HCT116 (cell line): ENCODE data around the gene SLC24A2. TPM values are rescaled to one million over a fixed set of nuclear protein-coding genes. Genes with fewer than 3 reads are reported as not detected.

Experiments
- ATAC-seq: fragments of 200-7000 bp; cut with Tn5 transposase; 2 replicates; pipeline ENCODE4 v1.9.1; 2020; ENCODE audit warnings: mild to moderate bottlenecking, moderate library complexity
- BruUV-seq: library from RNA; stranded (reverse); fragments of 400-500 nt; replicated peaks from 2 replicates; lab custom pipeline; 2021; lab: Mats Ljungman, UMichigan
- CTCF ChIA-PET: fragments of 300-600 bp; sonication (Branson Sonifier 250); formaldehyde crosslinking; loops from one replicate; lab custom pipeline; 2021; ENCODE audit warnings: antibody characterized with exemption; lab: Charles Lee
- POLR2A ChIA-PET: fragments of 300-600, 350-600 bp; sonication (Branson Sonifier 250); formaldehyde crosslinking; loops from one replicate; lab custom pipeline; 2021; ENCODE audit warnings: antibody characterized with exemption; lab: Charles Lee
- RAD21 ChIA-PET, 2 experiments: fragments of 300-600 bp; sonication (Branson Sonifier 250); formaldehyde crosslinking; loops; one replicate each; lab custom pipeline; 2023; ENCODE audit warnings: low total read pairs in 2 of 2; ENCODE audit not compliant: uncharacterized antibody in 2 of 2, unreplicated experiment in 2 of 2, low non-redundant PET in 1 of 2; lab: Charles Lee
- DNase-seq: peaks from one replicate; pipeline ENCODE4 v3.0.0-alpha.2; 2010; ENCODE audit warnings: low read depth, low spot score
- H2AFZ ChIP-seq: fragments of 200-600 bp; shearing (Covaris generic), sonication (generic); 2 replicates; pipeline ENCODE4 v1.6.1; 2017; ENCODE audit warnings: low read depth, mixed run types, mixed read lengths, antibody characterized with exemption, low read length; ENCODE audit not compliant: poor library complexity, severe bottlenecking
- H3K27ac ChIP-seq: 2 replicates; pipeline ENCODE4 v1.5.1; 2012; ENCODE audit warnings: low read depth, low read length
- H3K27me3 ChIP-seq: fragments of 200-600 bp; sonication (generic); 2 replicates; pipeline ENCODE4 v1.6.1; 2016; ENCODE audit warnings: mixed run types, low read length, mixed read lengths; ENCODE audit not compliant: insufficient read depth
- H3K36me3 ChIP-seq, 2 experiments: fragments of 200-500 bp in 1 of 2; fragments of 200-600 bp in 1 of 2; sonication (Bioruptor generic) in 1 of 2; sonication (generic) in 1 of 2; 2 replicates each; pipeline versions ENCODE4 v1.5.1 to v1.6.1; 2014 to 2016; ENCODE audit warnings: low read length in 2 of 2, inconsistent platforms in 1 of 2, mixed read lengths in 1 of 2, mixed run types in 1 of 2; ENCODE audit not compliant: insufficient read depth in 2 of 2, control insufficient read depth in 1 of 2
- H3K4me1 ChIP-seq, 2 experiments: fragments of 200-600 bp in 1 of 2; sonication (generic) in 1 of 2; 2 replicates each; pipeline versions ENCODE4 v1.5.1 to v1.6.1; 2012 to 2017; ENCODE audit warnings: low read length in 2 of 2, inconsistent platforms in 1 of 2, mild to moderate bottlenecking in 1 of 2, mixed read lengths in 1 of 2, mixed run types in 1 of 2, moderate library complexity in 1 of 2; ENCODE audit not compliant: insufficient read depth in 2 of 2, control insufficient read depth in 1 of 2
- H3K4me2 ChIP-seq: fragments of 200-600 bp; sonication (generic); 2 replicates; pipeline ENCODE4 v1.6.1; 2017; ENCODE audit warnings: mixed run types, low read length, mixed read lengths
- H3K4me3 ChIP-seq, 2 experiments: fragments of 200-600 bp in 1 of 2; sonication (generic) in 1 of 2; replicated peaks in 1 of 2; 2 replicates each; pipeline ENCODE4 v1.5.1; 2011 to 2016; ENCODE audit warnings: low read length in 2 of 2, control low read depth in 1 of 2, low read depth in 1 of 2, mild to moderate bottlenecking in 1 of 2, mixed read lengths in 1 of 2, mixed run types in 1 of 2
- H3K79me2 ChIP-seq: fragments of 200-600 bp; sonication (generic); 2 replicates; pipeline ENCODE4 v1.6.1; 2017; ENCODE audit warnings: mild to moderate bottlenecking, mixed run types, low read length, moderate library complexity, mixed read lengths; ENCODE audit not compliant: insufficient read depth
- H3K9ac ChIP-seq: fragments of 200-600 bp; sonication (generic); 2 replicates; pipeline ENCODE4 v1.6.1; 2016; ENCODE audit warnings: low read length, mixed read lengths
- H3K9me2 ChIP-seq: fragments of 200-600 bp; sonication (generic), shearing (Covaris generic); 2 replicates; pipeline ENCODE4 v1.6.1; 2017; ENCODE audit warnings: mixed run types, mild to moderate bottlenecking, moderate library complexity; ENCODE audit not compliant: insufficient read depth
- H3K9me3 ChIP-seq, 2 experiments: fragments of 200-500 bp in 1 of 2; fragments of 200-600 bp in 1 of 2; sonication (Bioruptor generic) in 1 of 2; sonication (generic) in 1 of 2; 2 replicates each; pipeline ENCODE4 v1.6.1; 2014 to 2017; ENCODE audit warnings: low read length in 2 of 2, mixed read lengths in 2 of 2, inconsistent platforms in 1 of 2, low read depth in 1 of 2, mild to moderate bottlenecking in 1 of 2, mixed run types in 1 of 2, moderate library complexity in 1 of 2; ENCODE audit not compliant: control insufficient read depth in 1 of 2, insufficient read depth in 1 of 2
- H4K20me1 ChIP-seq: fragments of 200-600 bp; sonication (generic), shearing (Covaris generic); 2 replicates; pipeline ENCODE4 v1.6.1; 2017; ENCODE audit warnings: mixed run types, mild to moderate bottlenecking, moderate library complexity; ENCODE audit not compliant: insufficient read depth
- CBX3 ChIP-seq: IDR thresholded peaks from 2 replicates; pipeline ENCODE4 v1.6.1; 2012; ENCODE audit warnings: low read depth
- CEBPB ChIP-seq: IDR thresholded peaks from 2 replicates; pipeline ENCODE4 v1.6.1; 2012; ENCODE audit warnings: low read depth
- EGR1 ChIP-seq: IDR thresholded peaks from 2 replicates; pipeline ENCODE4 v1.6.1; 2012; ENCODE audit warnings: low read depth
- EZH2 ChIP-seq: fragments of 200-600 bp; sonication (generic); IDR thresholded peaks from 2 replicates; pipeline ENCODE4 v1.6.1; 2017; ENCODE audit warnings: antibody characterized with exemption, mixed run types
- EZH2phosphoT487 ChIP-seq: fragments of 200-600 bp; IDR thresholded peaks from 2 replicates; pipeline ENCODE4 v1.6.1; 2018; ENCODE audit warnings: antibody characterized with exemption, borderline replicate concordance
- POLR2A ChIP-seq: IDR thresholded peaks from 2 replicates; pipeline ENCODE4 v1.7.0; 2011; ENCODE audit warnings: borderline replicate concordance; ENCODE audit not compliant: insufficient read depth, insufficient read length; ENCODE audit errors: extremely low read depth
- POLR2AphosphoS5 ChIP-seq: IDR thresholded peaks from 2 replicates; pipeline ENCODE4 v1.6.1; 2011; ENCODE audit warnings: mild to moderate bottlenecking, low read depth, low read length, moderate library complexity
- RAD21 ChIP-seq: IDR thresholded peaks from 2 replicates; pipeline ENCODE4 v1.6.1; 2012; ENCODE audit warnings: low read depth, mild to moderate bottlenecking
- TCF7L2 ChIP-seq: IDR thresholded peaks from 2 replicates; pipeline ENCODE4 v1.7.0; 2011; ENCODE audit warnings: borderline replicate concordance, inconsistent platforms; ENCODE audit not compliant: insufficient read depth, insufficient read length; ENCODE audit errors: extremely low read depth
- YY1 ChIP-seq: IDR thresholded peaks from 2 replicates; pipeline ENCODE4 v1.6.1; 2011; ENCODE audit warnings: low read length, low read depth, moderate library complexity, mild to moderate bottlenecking; ENCODE audit not compliant: insufficient replicate concordance; ENCODE audit errors: extremely low read depth
- ZFX ChIP-seq: fragments of 450-650 bp; IDR thresholded peaks from 2 replicates; pipeline ENCODE4 v1.6.1; 2017
- intact Hi-C: fragments of 100-400 bp; cut with micrococcal nuclease; formaldehyde crosslinking; loops from 2 replicates; pipeline ENCODE4 v1.10.0; 2022
- total RNA-seq: library from RNA; stranded (reverse); gene quantifications from one replicate; pipeline ENCODE4 v1.2.1, GENCODE V29; 2021; ENCODE audit not compliant: unreplicated experiment
- TF ChIP-seq, protein P1 (sequence below): IDR thresholded peaks from 2 replicates; pipeline ENCODE4 v1.6.1; 2012
- TF ChIP-seq, protein P2 (sequence below), 3 experiments: fragments of 200-600 bp in 1 of 3; sonication (generic) in 1 of 3; IDR thresholded peaks in 2 of 3; conservative IDR thresholded peaks in 1 of 3; 2 replicates each; pipeline ENCODE4 v1.5.1; 2012 to 2017; ENCODE audit warnings: low read depth in 2 of 3, low read length in 2 of 3, antibody characterized with exemption in 1 of 3, borderline replicate concordance in 1 of 3, control low read depth in 1 of 3, mild to moderate bottlenecking in 1 of 3, mixed read lengths in 1 of 3, mixed run types in 1 of 3, moderate library complexity in 1 of 3; ENCODE audit not compliant: insufficient read depth in 1 of 3
- TF ChIP-seq, protein P3 (sequence below): IDR thresholded peaks from 2 replicates; pipeline ENCODE4 v1.6.1; 2012
- TF ChIP-seq, protein P4 (sequence below): IDR thresholded peaks from 2 replicates; pipeline ENCODE4 v1.6.1; 2012; ENCODE audit warnings: low read depth

SLC24A2 gene
- total RNA-seq, 1 experiment from 2014 or later = not detected

DNA sequence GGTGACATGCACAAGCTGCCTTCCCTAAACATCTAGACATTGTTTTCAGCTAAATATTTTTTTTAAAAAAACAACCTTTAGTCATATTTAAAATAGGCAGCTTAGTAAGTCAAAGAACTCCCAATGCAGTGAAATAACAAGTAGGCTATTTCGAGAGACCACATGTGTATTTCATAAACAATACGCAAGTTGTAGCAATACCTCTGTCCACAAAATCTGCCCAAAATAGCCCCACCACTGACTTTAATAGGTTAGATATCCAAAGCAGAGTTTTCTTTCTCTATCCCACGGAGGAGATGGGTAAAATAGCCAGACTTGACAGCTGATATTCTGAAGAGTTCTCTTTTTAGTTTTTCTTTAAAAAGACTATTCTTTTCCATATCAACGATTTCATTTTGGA lies 1.2 kb downstream of the SLC24A2 start:
- TF ChIP-seq EGR1 (no peak), YY1 (no peak), POLR2A (no peak)
- Histone ChIP-seq H3K4me1 (no peaks in the 10 kb centered on the region), H3K4me3 (no peak overlapping the region), H3K9me3 (no peaks in the 10 kb centered on the region), H4K20me1 (no peaks in the 10 kb centered on the region), H3K36me3 (no peaks in the 10 kb centered on the region), H3K27ac (no peak overlapping the region), H2AFZ (no peak overlapping the region), H3K27me3 (no peaks in the 10 kb centered on the region), H3K9me2 (no peaks in the 10 kb centered on the region), H3K79me2 (no peaks in the 10 kb centered on the region), H3K4me2 (no peak overlapping the region), H3K9ac (no peak overlapping the region)
- intact Hi-C loops = no loop called here
- ChIA-PET RAD21 (no interaction called here), CTCF (no interaction called here), POLR2A (no interaction called here)
- ATAC-seq (no peak), DNase-seq (no peak)
- no TSS peak for BruUV-seq

DNA sequence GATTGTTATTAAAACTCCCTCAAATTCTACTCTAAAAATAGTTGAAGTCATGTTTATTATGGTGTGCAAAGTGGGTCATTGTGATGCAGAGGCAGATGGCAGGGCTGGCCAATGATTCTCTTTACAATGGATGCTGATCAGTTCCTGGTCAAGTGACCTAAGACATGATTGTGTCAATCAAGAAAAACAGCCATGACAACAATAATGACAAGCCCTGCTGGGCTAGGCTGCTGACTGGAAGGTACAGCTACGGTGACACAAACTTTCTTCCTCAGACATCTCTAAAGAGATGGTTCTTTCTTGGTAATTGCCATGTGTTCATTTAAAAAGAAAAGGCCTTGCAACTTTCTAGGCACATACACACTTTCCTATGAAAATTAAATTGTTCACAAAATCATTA lies 3.6 kb downstream of the SLC24A2 start:
- H3K9me3 ChIP-seq = no peaks in the 10 kb centered on the region
- no peak for ATAC-seq
- POLR2A ChIA-PET = no interaction called here
- CTCF ChIA-PET = no interaction called here
- H3K9ac ChIP-seq = no peak overlapping the region
- H3K4me2 ChIP-seq = no peak overlapping the region
- H3K27ac ChIP-seq = no peak overlapping the region
- H2AFZ ChIP-seq = no peak overlapping the region
- H3K4me3 ChIP-seq = no peak overlapping the region
- H3K4me1 ChIP-seq = no peaks in the 10 kb centered on the region
- H3K36me3 ChIP-seq = no peaks in the 10 kb centered on the region
- BruUV-seq = no TSS peak
- no peaks in the 10 kb centered on the region for H3K79me2 ChIP-seq
- no peaks in the 10 kb centered on the region for H3K27me3 ChIP-seq
- intact Hi-C loops = no loop called here
- H3K9me2 ChIP-seq = no peaks in the 10 kb centered on the region
- DNase-seq = no peak
- no peaks in the 10 kb centered on the region for H4K20me1 ChIP-seq
- RAD21 ChIA-PET = no interaction called here
- TF ChIP-seq YY1 (no peak), CBX3 (no peak), RAD21 (no peak), POLR2AphosphoS5 (no peak), CEBPB (no peak), EGR1 (no peak), ZFX (no peak), EZH2phosphoT487 (no peak), TCF7L2 (no peak), EZH2 (no peak), POLR2A (no peak)
- TF ChIP-seq, protein P1, sequence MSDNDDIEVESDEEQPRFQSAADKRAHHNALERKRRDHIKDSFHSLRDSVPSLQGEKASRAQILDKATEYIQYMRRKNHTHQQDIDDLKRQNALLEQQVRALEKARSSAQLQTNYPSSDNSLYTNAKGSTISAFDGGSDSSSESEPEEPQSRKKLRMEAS = no peak
- TF ChIP-seq, protein P2, sequence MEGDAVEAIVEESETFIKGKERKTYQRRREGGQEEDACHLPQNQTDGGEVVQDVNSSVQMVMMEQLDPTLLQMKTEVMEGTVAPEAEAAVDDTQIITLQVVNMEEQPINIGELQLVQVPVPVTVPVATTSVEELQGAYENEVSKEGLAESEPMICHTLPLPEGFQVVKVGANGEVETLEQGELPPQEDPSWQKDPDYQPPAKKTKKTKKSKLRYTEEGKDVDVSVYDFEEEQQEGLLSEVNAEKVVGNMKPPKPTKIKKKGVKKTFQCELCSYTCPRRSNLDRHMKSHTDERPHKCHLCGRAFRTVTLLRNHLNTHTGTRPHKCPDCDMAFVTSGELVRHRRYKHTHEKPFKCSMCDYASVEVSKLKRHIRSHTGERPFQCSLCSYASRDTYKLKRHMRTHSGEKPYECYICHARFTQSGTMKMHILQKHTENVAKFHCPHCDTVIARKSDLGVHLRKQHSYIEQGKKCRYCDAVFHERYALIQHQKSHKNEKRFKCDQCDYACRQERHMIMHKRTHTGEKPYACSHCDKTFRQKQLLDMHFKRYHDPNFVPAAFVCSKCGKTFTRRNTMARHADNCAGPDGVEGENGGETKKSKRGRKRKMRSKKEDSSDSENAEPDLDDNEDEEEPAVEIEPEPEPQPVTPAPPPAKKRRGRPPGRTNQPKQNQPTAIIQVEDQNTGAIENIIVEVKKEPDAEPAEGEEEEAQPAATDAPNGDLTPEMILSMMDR (IDR thresholded peaks at IDR 0.05 in 2 of 3, conservative IDR thresholded peaks at IDR 0.05 in 1 of 3; ENCODE audit: borderline replicate concordance in 1 of 3, insufficient read depth in 1 of 3, low read depth in 2 of 3, low read length in 2 of 3) = no peak
- TF ChIP-seq, protein P3, sequence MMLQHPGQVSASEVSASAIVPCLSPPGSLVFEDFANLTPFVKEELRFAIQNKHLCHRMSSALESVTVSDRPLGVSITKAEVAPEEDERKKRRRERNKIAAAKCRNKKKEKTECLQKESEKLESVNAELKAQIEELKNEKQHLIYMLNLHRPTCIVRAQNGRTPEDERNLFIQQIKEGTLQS = no peak
- TF ChIP-seq, protein P4, sequence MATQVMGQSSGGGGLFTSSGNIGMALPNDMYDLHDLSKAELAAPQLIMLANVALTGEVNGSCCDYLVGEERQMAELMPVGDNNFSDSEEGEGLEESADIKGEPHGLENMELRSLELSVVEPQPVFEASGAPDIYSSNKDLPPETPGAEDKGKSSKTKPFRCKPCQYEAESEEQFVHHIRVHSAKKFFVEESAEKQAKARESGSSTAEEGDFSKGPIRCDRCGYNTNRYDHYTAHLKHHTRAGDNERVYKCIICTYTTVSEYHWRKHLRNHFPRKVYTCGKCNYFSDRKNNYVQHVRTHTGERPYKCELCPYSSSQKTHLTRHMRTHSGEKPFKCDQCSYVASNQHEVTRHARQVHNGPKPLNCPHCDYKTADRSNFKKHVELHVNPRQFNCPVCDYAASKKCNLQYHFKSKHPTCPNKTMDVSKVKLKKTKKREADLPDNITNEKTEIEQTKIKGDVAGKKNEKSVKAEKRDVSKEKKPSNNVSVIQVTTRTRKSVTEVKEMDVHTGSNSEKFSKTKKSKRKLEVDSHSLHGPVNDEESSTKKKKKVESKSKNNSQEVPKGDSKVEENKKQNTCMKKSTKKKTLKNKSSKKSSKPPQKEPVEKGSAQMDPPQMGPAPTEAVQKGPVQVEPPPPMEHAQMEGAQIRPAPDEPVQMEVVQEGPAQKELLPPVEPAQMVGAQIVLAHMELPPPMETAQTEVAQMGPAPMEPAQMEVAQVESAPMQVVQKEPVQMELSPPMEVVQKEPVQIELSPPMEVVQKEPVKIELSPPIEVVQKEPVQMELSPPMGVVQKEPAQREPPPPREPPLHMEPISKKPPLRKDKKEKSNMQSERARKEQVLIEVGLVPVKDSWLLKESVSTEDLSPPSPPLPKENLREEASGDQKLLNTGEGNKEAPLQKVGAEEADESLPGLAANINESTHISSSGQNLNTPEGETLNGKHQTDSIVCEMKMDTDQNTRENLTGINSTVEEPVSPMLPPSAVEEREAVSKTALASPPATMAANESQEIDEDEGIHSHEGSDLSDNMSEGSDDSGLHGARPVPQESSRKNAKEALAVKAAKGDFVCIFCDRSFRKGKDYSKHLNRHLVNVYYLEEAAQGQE = no peak
